ENCODE data around the gene PHTF1.

PHTF1 gene

GRCh38 chr1:113665071-113665470 is 94.2 kb downstream of the PHTF1 start:
- no peak for DNase-seq (ENCODE audit: low read depth)

- DNase-seq (ENCODE audit: low read depth) = peak; percentile 73
These were observed 95.9 kb downstream of the PHTF1 start for GRCh38 chr1:113663165-113663951.

- no peak for DNase-seq (ENCODE audit: low read depth)
These were observed 97.2 kb downstream of the PHTF1 start for GRCh38 chr1:113662101-113662500.

GRCh38 chr1:113660088-113660487 is 99.2 kb downstream of the PHTF1 start:
- no peak for DNase-seq (ENCODE audit: low read depth)

- DNase-seq (ENCODE audit: low read depth) = no peak
These were observed 99.7 kb downstream of the PHTF1 start for GRCh38 chr1:113659556-113659955.

GRCh38 chr1:113659035-113659434 is 100.3 kb downstream of the PHTF1 start:
- no peak for DNase-seq (ENCODE audit: low read depth)

GRCh38 chr1:113657556-113658063 is 101.7 kb downstream of the PHTF1 start:
- no peak for DNase-seq (ENCODE audit: low read depth)

- no peak for DNase-seq (ENCODE audit: low read depth)
These were observed 102.2 kb downstream of the PHTF1 start for GRCh38 chr1:113657126-113657525.

GRCh38 chr1:113654883-113655282 is 104.4 kb downstream of the PHTF1 start:
- DNase-seq (ENCODE audit: low read depth) = no peak

GRCh38 chr1:113653741-113654140 is 105.5 kb downstream of the PHTF1 start:
- no peak for DNase-seq (ENCODE audit: low read depth)

- DNase-seq (ENCODE audit: low read depth) = peak; percentile 30
These were observed 106.5 kb downstream of the PHTF1 start for GRCh38 chr1:113652771-113653170.

GRCh38 chr1:113648478-113648877 is 110.8 kb downstream of the PHTF1 start:
- no peak for DNase-seq (ENCODE audit: low read depth)

- DNase-seq (ENCODE audit: low read depth) = no peak
These were observed 112.1 kb downstream of the PHTF1 start for GRCh38 chr1:113647164-113647563.

Measured in ELR (cell line).